HepG2 (cell line): Measurements from ENCODE around the gene ODAD4. TPM values are rescaled to one million over a fixed set of nuclear protein-coding genes. Genes with fewer than 3 reads are reported as not detected.

Source experiments
- ATAC-seq: fragments of 200-7000 bp; cut with Tn5 transposase; 3 replicates; pipeline ENCODE4 v1.9.1; 2020; ENCODE audit warnings: mild to moderate bottlenecking, moderate library complexity
- BruUV-seq: library from RNA; stranded (reverse); fragments of 400-500 nt; replicated peaks from 2 replicates; lab custom pipeline; 2021; lab: Mats Ljungman, UMichigan
- CTCF ChIA-PET: fragments of 300-600 bp; formaldehyde crosslinking; extraction: SDS; loops from one replicate; lab custom pipeline; 2021; ENCODE audit warnings: low total read pairs, inconsistent platforms, low intra/inter-chr PET ratio; lab: Yijun Ruan, JAX
- POLR2A ChIA-PET: fragments of 350-600 bp; sonication (Branson Sonifier 250); formaldehyde crosslinking; loops from one replicate; lab custom pipeline; 2020; ENCODE audit warnings: antibody characterized with exemption, inconsistent platforms; lab: Yijun Ruan, JAX
- DNase-seq: peaks from one replicate; pipeline ENCODE4 v3.0.0-alpha.2; 2015; ENCODE audit warnings: low spot score
- FAIRE-seq: peaks from 3 replicates; lab custom pipeline; 2011; peaks lifted over from hg19 to GRCh38; lab: Jason Lieb, UNC
- H2AFZ ChIP-seq: one replicate; pipeline ENCODE4 v1.6.1; 2011; ENCODE audit warnings: low read length, inconsistent platforms
- H3K27ac ChIP-seq: fragments of 300-600 bp; 3 replicates; pipeline ENCODE4 v1.8.0; 2011; ENCODE audit warnings: mixed run types, mild to moderate bottlenecking, mixed read lengths, low read length, inconsistent platforms; ENCODE audit not compliant: insufficient read depth; ENCODE audit errors: extremely low read length
- H3K27me3 ChIP-seq, 2 experiments: fragments of 200-600 bp in 1 of 2; 2 replicates in 1 of 2; 3 replicates in 1 of 2; pipeline versions ENCODE4 v1.6.0 to v1.8.0; 2011; ENCODE audit warnings: low read length in 2 of 2, mild to moderate bottlenecking in 2 of 2, moderate library complexity in 2 of 2, inconsistent platforms in 1 of 2; ENCODE audit not compliant: insufficient read depth in 2 of 2, control insufficient read depth in 1 of 2
- H3K36me3 ChIP-seq, 2 experiments: fragments of 200-600 bp in 1 of 2; replicated peaks in 1 of 2; 2 replicates in 1 of 2; 3 replicates in 1 of 2; pipeline versions ENCODE4 v1.5.1 to v1.8.0; 2011; ENCODE audit warnings: low read length in 2 of 2, inconsistent platforms in 1 of 2; ENCODE audit not compliant: insufficient read depth in 2 of 2, control insufficient read depth in 1 of 2
- H3K4me1 ChIP-seq: 2 replicates; pipeline ENCODE4 v1.5.1; 2012; ENCODE audit warnings: low read length, inconsistent platforms; ENCODE audit not compliant: insufficient read depth
- H3K4me2 ChIP-seq: 2 replicates; pipeline ENCODE4 v1.6.0; 2011; ENCODE audit warnings: low read depth, low read length, inconsistent platforms
- H3K4me3 ChIP-seq, 3 experiments: fragments of 200-600 bp in 1 of 3; sonication (generic), shearing (Covaris generic) in 1 of 3; replicated peaks in 1 of 3; 2 replicates each; pipeline ENCODE4 v1.5.1; 2011 to 2016; ENCODE audit warnings: low read length in 3 of 3, inconsistent platforms in 2 of 3, low read depth in 2 of 3, mild to moderate bottlenecking in 2 of 3, control low read depth in 1 of 3, mixed read lengths in 1 of 3; ENCODE audit not compliant: insufficient read depth in 1 of 3
- H3K79me2 ChIP-seq: one replicate; pipeline ENCODE4 v1.6.1; 2011; ENCODE audit warnings: low read length, inconsistent platforms; ENCODE audit not compliant: insufficient read depth
- H3K9ac ChIP-seq: 2 replicates; pipeline ENCODE4 v1.6.0; 2011; ENCODE audit warnings: mild to moderate bottlenecking, low read depth, low read length, inconsistent platforms; ENCODE audit not compliant: insufficient read depth
- H3K9me3 ChIP-seq: 2 replicates; pipeline ENCODE4 v1.5.1; 2012; ENCODE audit warnings: mild to moderate bottlenecking, low read length
- H4K20me1 ChIP-seq: 2 replicates; pipeline ENCODE4 v1.6.0; 2011; ENCODE audit warnings: inconsistent platforms, mild to moderate bottlenecking, low read length, moderate library complexity; ENCODE audit not compliant: insufficient read depth
- CREM ChIP-seq, 2 experiments: sonication (generic) in 1 of 2; formaldehyde crosslinking in 1 of 2; IDR thresholded peaks; 2 replicates each; pipeline versions ENCODE4 v1.4.0 to v1.6.1; 2016 to 2020; ENCODE audit warnings: antibody characterized with exemption in 1 of 2, mild to moderate bottlenecking in 1 of 2, missing genetic modification reagents in 1 of 2
- DZIP1 ChIP-seq: sonication (generic); formaldehyde crosslinking; IDR thresholded peaks from 2 replicates; pipeline ENCODE4 v1.5.0; 2020; ENCODE audit warnings: mild to moderate bottlenecking, missing genetic modification reagents
- EHMT2 ChIP-seq: fragments of 200-600 bp; sonication (generic); IDR thresholded peaks from 2 replicates; pipeline ENCODE4 v1.7.0; 2017; ENCODE audit warnings: antibody characterized with exemption, low read depth, low read length, borderline replicate concordance
- ETS1 ChIP-seq: sonication (generic); formaldehyde crosslinking; IDR thresholded peaks from 2 replicates; pipeline ENCODE4 v1.4.0; 2020; ENCODE audit warnings: missing genetic modification reagents
- EZH2 ChIP-seq: conservative IDR thresholded peaks from 2 replicates; pipeline ENCODE4 v1.6.1; 2012; ENCODE audit warnings: mild to moderate bottlenecking, low read depth, low read length, moderate library complexity
- GABPB1 ChIP-seq: IDR thresholded peaks from 2 replicates; pipeline ENCODE4 v1.6.1; 2016; ENCODE audit warnings: mild to moderate bottlenecking, missing genetic modification reagents, moderate library complexity, missing compliant biosample characterization
- HDAC6 ChIP-seq: fragments of 200-600 bp; sonication (generic); IDR thresholded peaks from 2 replicates; pipeline ENCODE4 v1.7.0; 2017; ENCODE audit warnings: mild to moderate bottlenecking, antibody characterized with exemption, low read length, low read depth
- NR3C1 ChIP-seq: sonication (generic); formaldehyde crosslinking; IDR thresholded peaks from 2 replicates; pipeline ENCODE4 v1.4.0; 2020; ENCODE audit warnings: missing genetic modification reagents
- ZBTB46 ChIP-seq: sonication (generic); formaldehyde crosslinking; IDR thresholded peaks from 2 replicates; pipeline ENCODE4 v1.4.0; 2020; ENCODE audit warnings: mild to moderate bottlenecking, missing genetic modification reagents, borderline replicate concordance
- ZNF292 ChIP-seq: sonication (generic); formaldehyde crosslinking; IDR thresholded peaks from 2 replicates; pipeline ENCODE4 v1.8.1; 2022; ENCODE audit warnings: mild to moderate bottlenecking, low read depth, missing genetic modification reagents, borderline replicate concordance
- ZNF501 ChIP-seq: sonication (generic); formaldehyde crosslinking; IDR thresholded peaks from 2 replicates; pipeline ENCODE4 v1.5.1; 2020; ENCODE audit warnings: mild to moderate bottlenecking, moderate library complexity, missing genetic modification reagents
- ZNF800 ChIP-seq: sonication (generic); formaldehyde crosslinking; IDR thresholded peaks from 2 replicates; pipeline ENCODE4 v1.4.0; 2020; ENCODE audit warnings: missing genetic modification reagents
- ZSCAN31 ChIP-seq: sonication (generic); formaldehyde crosslinking; IDR thresholded peaks from 2 replicates; pipeline ENCODE4 v1.5.0; 2020; ENCODE audit warnings: low read depth, mild to moderate bottlenecking, missing genetic modification reagents
- WGBS: methylation state at CpG from one replicate; pipeline ENCODE4 v1.1.6; 2017; ENCODE audit warnings: low lambda C conversion rate; 5-methylcytosine and 5-hydroxymethylcytosine counted together
- in situ Hi-C: cut with HindIII; loops from 2 replicates; pipeline ENCODE4 v1.10.0; 2017; ENCODE audit warnings: low pct_unique_long_range_greater_than_20kb; ENCODE audit not compliant: extremely low pct_ligation_motif_present
- intact Hi-C: fragments of 100-400 bp; cut with micrococcal nuclease; formaldehyde crosslinking; loops from one replicate; pipeline ENCODE4 v1.10.0; 2022; ENCODE audit not compliant: unreplicated experiment
- polyA plus RNA-seq, 8 experiments: library from polyadenylated mRNA; depleted of rRNA in 3 of 8; stranded (reverse) in 7 of 8; unstranded in 1 of 8; fragments of >200 nt; fragmentation: Illumina TruSeq in 4 of 8; extraction: Trizol in 4 of 8; gene quantifications; 2 replicates each; pipeline versions ENCODE4 v1.2.1 to v1.2.3, GENCODE V29; 2011 to 2016; ENCODE audit warnings: low read depth in 4 of 8, missing spikeins in 1 of 8, mixed read lengths in 1 of 8; ENCODE audit not compliant: insufficient read depth in 1 of 8
- total RNA-seq, 5 experiments: library from RNA; depleted of rRNA; stranded (reverse); fragments of >200 nt; fragmentation: Illumina TruSeq; extraction: Trizol; gene quantifications; 2 replicates each; pipeline ENCODE4 v1.2.3, GENCODE V29; 2016; ENCODE audit warnings: low read depth in 1 of 5

Gene ODAD4
- total and polyA plus RNA-seq, 2 of the 13 experiments (the other 11 are each of a cell fraction or from before 2014, with no cell fraction given) = 0.48 to 0.53 TPM

GRCh38 chr17:41944943-41945342, 14.5 kb downstream of the ODAD4 start (continued):
- no peak for TF ChIP-seq ZNF800 (CRISPR knock-in tag)
- no peak for TF ChIP-seq ZSCAN31 (CRISPR knock-in tag)

- Histone ChIP-seq H3K4me1 (peaks cover 22% of the 10 kb centered on the region), H3K27me3 (no peaks in the 10 kb centered on the region), H3K4me2 (no peak overlapping the region), H3K9ac (no peak overlapping the region), H4K20me1 (no peaks in the 10 kb centered on the region), H3K4me3 (no peak overlapping the region), H3K79me2 (no peaks in the 10 kb centered on the region), H3K36me3 (no peaks in the 10 kb centered on the region), H3K27ac (no peak overlapping the region), H2AFZ (no peak overlapping the region), H3K9me3 (no peaks in the 10 kb centered on the region)
- TF ChIP-seq ZNF501 = no peak
- no peak for TF ChIP-seq GABPB1
- TF ChIP-seq CREM (IDR thresholded peaks at IDR 0.05) = no peak
- no peak for TF ChIP-seq CREM (CRISPR knock-in tag; IDR thresholded peaks at IDR 0.05)
- no peak for TF ChIP-seq ZNF292 (CRISPR knock-in tag)
- no peak for TF ChIP-seq ETS1 (CRISPR knock-in tag)
- TF ChIP-seq EZH2 = no peak
- no peak for TF ChIP-seq NR3C1 (CRISPR knock-in tag)
- TF ChIP-seq EHMT2 = no peak
- no peak for TF ChIP-seq DZIP1 (CRISPR knock-in tag)
- TF ChIP-seq ZBTB46 (CRISPR knock-in tag) = no peak
- TF ChIP-seq HDAC6 = no peak
- intact Hi-C loops (no loop called here), in situ Hi-C loops (no loop called here)
- CTCF ChIA-PET = no interaction called here
- no TSS peak for BruUV-seq
- no peak; the same call in 2 of the 3 replicates for ATAC-seq
- 78% methylated on average over 11 of the region's 11 CpGs for WGBS
- no peak for DNase-seq
- FAIRE-seq = no peak
- POLR2A ChIA-PET = interaction anchor here (1.9 kb wide), 2 partner anchors 11 to 18 kb away, joined by 5 to 7 read pairs; partner anchors contain the start of gene ODAD4
These were observed 18.5 kb downstream of the ODAD4 start for GRCh38 chr17:41948762-41949460.
